Measurements from ENCODE around the gene NDOR1. TPM values are rescaled to one million over a fixed set of nuclear protein-coding genes. Genes with fewer than 3 reads are reported as not detected.

NDOR1 gene
- total RNA-seq, 5 donors from 2014 or later (not counting 1 experiment from before 2014, with no cell fraction given): 27.6 to 46.7 (median 45.4) TPM

GRCh38 chr9:137181680-137182079, 23.8 kb upstream of the NDOR1 start:
- no peak overlapping the region for H3K4me3 ChIP-seq (ENCODE audit: control insufficient read depth in 1 of 2, extremely low read depth in 1 of 2, low read length in 1 of 2)
- peaks cover 15% of the 10 kb centered on the region for H3K36me3 Mint-ChIP-seq
- H3K27ac ChIP-seq (ENCODE audit: low read length): no peak overlapping the region
- WGBS (ENCODE audit: insufficient coverage): 99% methylated on average over 19 of the region's 22 CpGs
- H3K4me1 ChIP-seq (ENCODE audit: control insufficient read depth in 1 of 2, extremely low read depth in 1 of 2, insufficient read depth in 2 of 2, low read length in 2 of 2): peaks cover 3 to 19% of the 10 kb centered on the region in 2 experiments
- ChIA-PET POLR2A (no interaction called here), CTCF (no interaction called here)
- H3K4me3 Mint-ChIP-seq: no peak overlapping the region
- no peaks in the 10 kb centered on the region for H3K9me3 Mint-ChIP-seq
- peaks cover 5 to 17% (median 15%) of the 10 kb centered on the region in 3 donors for H3K4me1 Mint-ChIP-seq
- peaks cover 26 to 79% of the 10 kb centered on the region in 2 donors for H3K36me3 ChIP-seq (ENCODE audit: control insufficient read depth in 2 of 2, extremely low read depth in 1 of 2, insufficient read depth in 1 of 2, low read length in 1 of 2)
- H3K9me3 ChIP-seq: no peaks in the 10 kb centered on the region
- H3K27ac Mint-ChIP-seq: no peak overlapping the region
- no peaks in the 10 kb centered on the region for H3K27me3 ChIP-seq (replicated peaks in 1 of 2; ENCODE audit: control insufficient read depth in 2 of 2, extremely low read depth in 1 of 2, insufficient read depth in 2 of 2, low read length in 1 of 2)
- no peak for ATAC-seq (replicated peaks in 1 of 4)
- H3K27me3 Mint-ChIP-seq: no peaks in the 10 kb centered on the region
- DNase-seq: no peak

- no peaks in the 10 kb centered on the region for H3K9me3 Mint-ChIP-seq
- CTCF ChIA-PET: no interaction called here
- no peak overlapping the region for H3K27ac ChIP-seq (ENCODE audit: low read length)
- H3K27me3 Mint-ChIP-seq: no peaks in the 10 kb centered on the region
- no peak overlapping the region for H3K27ac Mint-ChIP-seq
- peaks cover 16 to 28% (median 27%) of the 10 kb centered on the region in 3 donors for H3K4me1 Mint-ChIP-seq
- peaks cover 26 to 79% of the 10 kb centered on the region in 2 donors for H3K36me3 ChIP-seq (ENCODE audit: control insufficient read depth in 2 of 2, extremely low read depth in 1 of 2, insufficient read depth in 1 of 2, low read length in 1 of 2)
- H3K9me3 ChIP-seq: no peaks in the 10 kb centered on the region
- peaks cover 19% of the 10 kb centered on the region for H3K36me3 Mint-ChIP-seq
- no peak overlapping the region for H3K4me3 ChIP-seq (ENCODE audit: control insufficient read depth in 1 of 2, extremely low read depth in 1 of 2, low read length in 1 of 2)
- peaks cover 13 to 30% of the 10 kb centered on the region in 2 experiments for H3K4me1 ChIP-seq (ENCODE audit: control insufficient read depth in 1 of 2, extremely low read depth in 1 of 2, insufficient read depth in 2 of 2, low read length in 2 of 2)
- H3K27me3 ChIP-seq (replicated peaks in 1 of 2; ENCODE audit: control insufficient read depth in 2 of 2, extremely low read depth in 1 of 2, insufficient read depth in 2 of 2, low read length in 1 of 2): no peaks in the 10 kb centered on the region
- no peak for DNase-seq
- H3K4me3 Mint-ChIP-seq: no peak overlapping the region
- 94% methylated on average over 16 of the region's 17 CpGs for WGBS (ENCODE audit: insufficient coverage)
- ATAC-seq (replicated peaks in 1 of 4): no peak
- POLR2A ChIA-PET: no interaction called here
Observed at GRCh38 chr9:137182836-137183235, 22.7 kb upstream of the NDOR1 start.

GRCh38 chr9:137183980-137184595, 21.4 kb upstream of the NDOR1 start:
- H3K27ac ChIP-seq (ENCODE audit: low read length): no peak overlapping the region
- ChIA-PET POLR2A (no interaction called here), CTCF (no interaction called here)
- no peak for DNase-seq
- peaks cover 13 to 37% of the 10 kb centered on the region in 2 experiments for H3K4me1 ChIP-seq (ENCODE audit: control insufficient read depth in 1 of 2, extremely low read depth in 1 of 2, insufficient read depth in 2 of 2, low read length in 2 of 2)
- WGBS (ENCODE audit: insufficient coverage): 97% methylated on average over 27 of the region's 27 CpGs
- no peaks in the 10 kb centered on the region for H3K9me3 ChIP-seq
- Mint-ChIP-seq H3K9me3 (no peaks in the 10 kb centered on the region), H3K4me3 (no peak overlapping the region), H3K36me3 (peaks cover 21% of the 10 kb centered on the region), H3K27ac (no peak overlapping the region), H3K4me1 (peaks cover 20 to 32% (median 32%) of the 10 kb centered on the region in 3 donors), H3K27me3 (no peaks in the 10 kb centered on the region)
- H3K4me3 ChIP-seq (ENCODE audit: control insufficient read depth in 1 of 2, extremely low read depth in 1 of 2, low read length in 1 of 2): no peak overlapping the region
- ATAC-seq (replicated peaks in 1 of 4): no peak
- peaks cover 21 to 70% of the 10 kb centered on the region in 2 donors for H3K36me3 ChIP-seq (ENCODE audit: control insufficient read depth in 2 of 2, extremely low read depth in 1 of 2, insufficient read depth in 1 of 2, low read length in 1 of 2)
- no peaks in the 10 kb centered on the region for H3K27me3 ChIP-seq (replicated peaks in 1 of 2; ENCODE audit: control insufficient read depth in 2 of 2, extremely low read depth in 1 of 2, insufficient read depth in 2 of 2, low read length in 1 of 2)

- Mint-ChIP-seq H3K27ac (no peak overlapping the region), H3K27me3 (no peaks in the 10 kb centered on the region), H3K4me3 (no peak overlapping the region), H3K9me3 (no peaks in the 10 kb centered on the region), H3K36me3 (peaks cover 21% of the 10 kb centered on the region), H3K4me1 (peaks cover 22 to 40% (median 38%) of the 10 kb centered on the region in 3 donors)
- no peak for DNase-seq
- Histone ChIP-seq H3K9me3 (no peaks in the 10 kb centered on the region), H3K4me3 (ENCODE audit: control insufficient read depth in 1 of 2, extremely low read depth in 1 of 2, low read length in 1 of 2) (no peak overlapping the region), H3K27ac (ENCODE audit: low read length) (no peak overlapping the region), H3K27me3 (replicated peaks in 1 of 2; ENCODE audit: control insufficient read depth in 2 of 2, extremely low read depth in 1 of 2, insufficient read depth in 2 of 2, low read length in 1 of 2) (no peaks in the 10 kb centered on the region), H3K36me3 (ENCODE audit: control insufficient read depth in 2 of 2, extremely low read depth in 1 of 2, insufficient read depth in 1 of 2, low read length in 1 of 2) (peaks cover 13 to 65% of the 10 kb centered on the region in 2 donors), H3K4me1 (ENCODE audit: control insufficient read depth in 1 of 2, extremely low read depth in 1 of 2, insufficient read depth in 2 of 2, low read length in 2 of 2) (peaks cover 13 to 47% of the 10 kb centered on the region in 2 experiments)
- ChIA-PET CTCF (no interaction called here), POLR2A (no interaction called here)
- 96% methylated on average over 46 of the region's 48 CpGs for WGBS (ENCODE audit: insufficient coverage)
- ATAC-seq (replicated peaks in 1 of 4): no peak
Observed at GRCh38 chr9:137184881-137185660, 20.4 kb upstream of the NDOR1 start.

GRCh38 chr9:137185921-137186320, 19.6 kb upstream of the NDOR1 start:
- peaks cover 21% of the 10 kb centered on the region for H3K36me3 Mint-ChIP-seq
- Histone ChIP-seq H3K36me3 (ENCODE audit: control insufficient read depth in 2 of 2, extremely low read depth in 1 of 2, insufficient read depth in 1 of 2, low read length in 1 of 2) (peaks cover 12 to 65% of the 10 kb centered on the region in 2 donors), H3K27ac (ENCODE audit: low read length) (no peak overlapping the region), H3K9me3 (no peaks in the 10 kb centered on the region), H3K4me1 (ENCODE audit: control insufficient read depth in 1 of 2, extremely low read depth in 1 of 2, insufficient read depth in 2 of 2, low read length in 2 of 2) (peaks cover 13 to 54% of the 10 kb centered on the region in 2 experiments), H3K27me3 (replicated peaks in 1 of 2; ENCODE audit: control insufficient read depth in 2 of 2, extremely low read depth in 1 of 2, insufficient read depth in 2 of 2, low read length in 1 of 2) (no peaks in the 10 kb centered on the region), H3K4me3 (ENCODE audit: control insufficient read depth in 1 of 2, extremely low read depth in 1 of 2, low read length in 1 of 2) (no peak overlapping the region)
- H3K27me3 Mint-ChIP-seq: no peaks in the 10 kb centered on the region
- ChIA-PET CTCF (no interaction called here), POLR2A (no interaction called here)
- DNase-seq (no peak), ATAC-seq (replicated peaks in 1 of 4) (no peak)
- H3K9me3 Mint-ChIP-seq: no peaks in the 10 kb centered on the region
- H3K4me3 Mint-ChIP-seq: peak overlapping the region in 2 of 3 donors; percentile 50 to 88
- peaks cover 22 to 46% (median 42%) of the 10 kb centered on the region in 3 donors for H3K4me1 Mint-ChIP-seq
- 98% methylated on average over 15 of the region's 19 CpGs for WGBS (ENCODE audit: insufficient coverage)
- no peak overlapping the region for H3K27ac Mint-ChIP-seq

GRCh38 chr9:137186385-137186784, 19.1 kb upstream of the NDOR1 start:
- no peak overlapping the region for H3K27ac ChIP-seq (ENCODE audit: low read length)
- peaks cover 21% of the 10 kb centered on the region for H3K36me3 Mint-ChIP-seq
- ChIA-PET CTCF (no interaction called here), POLR2A (no interaction called here)
- peak overlapping the region; percentile 87 to 91 (median 88) for H3K4me3 Mint-ChIP-seq
- H3K4me3 ChIP-seq (ENCODE audit: control insufficient read depth in 1 of 2, extremely low read depth in 1 of 2, low read length in 1 of 2): no peak overlapping the region
- no peak overlapping the region for H3K27ac Mint-ChIP-seq
- no peaks in the 10 kb centered on the region for H3K27me3 Mint-ChIP-seq
- H3K9me3 ChIP-seq: no peaks in the 10 kb centered on the region
- H3K36me3 ChIP-seq (ENCODE audit: control insufficient read depth in 2 of 2, extremely low read depth in 1 of 2, insufficient read depth in 1 of 2, low read length in 1 of 2): peaks cover 12 to 60% of the 10 kb centered on the region in 2 donors
- ATAC-seq (replicated peaks in 1 of 4) (no peak), DNase-seq (no peak)
- 83% methylated on average over 6 of the region's 6 CpGs for WGBS (ENCODE audit: insufficient coverage)
- peaks cover 13 to 54% of the 10 kb centered on the region in 2 experiments for H3K4me1 ChIP-seq (ENCODE audit: control insufficient read depth in 1 of 2, extremely low read depth in 1 of 2, insufficient read depth in 2 of 2, low read length in 2 of 2)
- H3K4me1 Mint-ChIP-seq: peaks cover 22 to 46% (median 42%) of the 10 kb centered on the region in 3 donors
- no peaks in the 10 kb centered on the region for H3K27me3 ChIP-seq (replicated peaks in 1 of 2; ENCODE audit: control insufficient read depth in 2 of 2, extremely low read depth in 1 of 2, insufficient read depth in 2 of 2, low read length in 1 of 2)
- H3K9me3 Mint-ChIP-seq: no peaks in the 10 kb centered on the region
